ENCODE measurements around the gene HS3ST2.
"Not testable (repeated sequence)": the region's sequence is repeated elsewhere in the genome, so short reads cannot be mapped to it uniquely, and the experiment has no call there.

The HS3ST2 gene

DNA sequence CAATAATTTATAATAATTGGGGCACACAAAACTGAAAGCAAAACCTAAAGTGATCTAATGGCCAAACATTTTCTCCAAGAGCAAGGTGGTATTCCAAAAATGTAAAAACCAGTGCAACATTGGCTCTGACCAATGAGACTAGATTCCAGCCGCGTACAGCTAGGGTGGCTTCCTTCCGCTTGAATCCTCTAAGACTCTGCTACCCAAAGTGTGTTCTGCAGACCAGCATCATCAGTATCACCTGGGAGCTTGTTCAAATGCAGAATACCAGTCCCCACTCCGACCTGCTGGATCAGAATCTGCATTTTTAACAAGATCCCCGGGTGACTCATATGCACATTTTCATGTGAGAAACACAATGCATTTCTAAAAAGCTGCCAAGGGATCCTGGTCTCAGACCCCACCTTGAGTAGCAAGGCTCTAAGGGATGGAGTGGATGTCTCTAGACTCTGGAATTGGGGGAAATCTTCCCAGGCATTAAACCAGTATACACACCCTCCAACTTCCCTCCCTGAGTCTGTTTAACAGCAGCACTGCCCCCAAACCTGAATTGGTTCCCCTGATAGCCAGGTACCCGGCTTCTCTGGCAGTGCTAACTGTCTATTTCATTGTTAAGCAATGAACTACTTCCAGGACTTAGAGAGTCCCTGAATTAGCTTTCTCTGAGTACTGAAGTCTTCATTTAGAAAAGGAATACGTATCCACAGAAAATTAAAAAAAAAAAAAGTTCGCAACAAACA lies 118.2 kb downstream of the HS3ST2 start:
- no peak for DNase-seq (ENCODE audit: low read depth in 2 of 2)

GRCh38 chr16:22933173-22933572 lies 119.2 kb downstream of the HS3ST2 start:
- no peak for DNase-seq (ENCODE audit: low read depth in 2 of 2)

GRCh38 chr16:22934786-22935185 lies 120.8 kb downstream of the HS3ST2 start:
- no peak for DNase-seq (ENCODE audit: low read depth in 2 of 2)

- DNase-seq (ENCODE audit: low read depth in 2 of 2) = no peak
Measured at GRCh38 chr16:22937169-22937568, 123.2 kb downstream of the HS3ST2 start.

DNA sequence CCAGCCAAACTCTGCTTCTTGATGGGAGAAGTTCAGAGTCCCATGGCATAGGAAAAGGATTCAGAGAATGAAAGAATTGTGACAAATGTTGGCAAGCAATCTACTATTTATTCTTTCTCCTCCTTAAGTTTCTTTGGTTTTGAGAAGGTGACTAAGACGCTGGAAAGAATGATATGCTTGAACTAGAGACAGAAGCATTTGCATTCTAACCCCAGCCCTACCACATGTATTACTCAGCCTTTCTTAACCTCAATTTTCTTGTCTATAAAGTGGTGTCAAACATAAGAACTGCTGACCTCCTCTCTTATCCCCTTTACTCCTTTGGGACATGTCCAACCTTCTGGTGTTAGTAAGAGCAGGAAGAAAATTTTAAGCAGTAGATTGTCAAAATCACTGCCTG lies 124.7 kb downstream of the HS3ST2 start:
- DNase-seq (ENCODE audit: low read depth in 2 of 2) = no peak

- not testable (repeated sequence) for DNase-seq (ENCODE audit: low read depth in 2 of 2)
Measured at GRCh38 chr16:22939744-22940363, 125.9 kb downstream of the HS3ST2 start.

DNA sequence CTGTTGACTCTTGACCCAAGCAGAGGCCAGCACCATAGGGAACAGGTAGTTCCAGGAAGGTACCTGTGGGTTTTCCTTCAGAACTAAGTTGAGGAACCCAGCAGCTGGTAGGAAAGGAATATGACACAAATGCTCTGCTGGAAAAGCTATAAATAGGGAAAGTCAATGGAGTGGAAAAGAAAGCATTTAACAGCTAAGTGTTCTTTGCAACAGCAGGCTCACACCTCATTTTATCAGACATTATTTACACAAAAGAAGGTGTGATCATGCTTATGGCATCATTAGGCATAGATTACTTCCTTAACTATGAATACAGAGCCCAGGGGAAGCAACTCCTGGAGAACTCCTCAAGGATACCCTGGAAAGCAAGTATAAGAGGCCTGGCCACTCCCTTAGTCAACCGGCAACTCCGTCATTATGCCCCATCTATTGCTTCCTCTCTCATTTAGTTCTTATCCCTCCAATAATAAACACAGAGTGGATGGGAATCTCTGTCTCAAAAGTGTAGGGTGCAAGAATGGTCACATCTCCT lies 128.1 kb downstream of the HS3ST2 start:
- DNase-seq (ENCODE audit: low read depth in 2 of 2) = no peak

GRCh38 chr16:22942811-22943210 lies 128.8 kb downstream of the HS3ST2 start:
- DNase-seq (ENCODE audit: low read depth in 2 of 2) = no peak

DNA sequence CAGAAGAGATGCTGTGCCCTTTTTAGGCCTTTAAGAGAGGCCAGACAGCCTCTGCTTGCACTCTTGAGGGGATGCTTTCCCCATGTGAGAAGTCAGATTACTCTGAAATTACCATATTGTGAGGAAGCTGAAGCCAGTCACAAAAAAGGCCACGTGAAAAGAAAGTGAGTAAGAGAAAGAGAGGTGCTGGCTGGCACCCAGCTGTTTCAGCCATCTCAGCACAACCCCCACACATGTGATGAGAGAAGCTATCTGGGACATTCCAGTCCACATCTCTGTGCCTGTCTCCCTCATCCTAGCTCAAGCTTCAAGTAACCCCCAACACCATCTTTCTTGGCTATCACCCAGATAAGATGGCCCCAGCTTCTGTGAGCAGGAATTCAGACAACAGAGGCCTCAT lies 131.4 kb downstream of the HS3ST2 start:
- DNase-seq (ENCODE audit: low read depth in 2 of 2) = no peak

DNA sequence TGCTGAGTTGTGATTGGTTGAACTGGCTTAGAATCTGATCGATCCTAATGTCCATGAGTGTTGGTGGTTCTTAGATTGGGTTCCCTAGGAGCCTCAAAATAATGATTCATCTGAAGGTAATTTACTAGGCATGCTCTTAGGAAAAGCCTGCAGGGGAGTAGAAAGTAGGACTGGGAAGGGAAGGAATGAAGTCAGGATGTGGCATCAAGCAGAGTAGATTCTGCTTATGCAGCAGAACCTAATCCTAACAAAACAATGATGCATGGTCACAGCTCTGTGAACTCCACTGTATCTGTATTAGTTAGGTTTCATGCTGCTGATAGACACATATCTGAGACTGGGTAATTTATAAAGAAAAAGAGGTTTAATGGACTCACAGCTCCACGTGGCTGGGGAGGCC lies 132.5 kb downstream of the HS3ST2 start:
- no peak for DNase-seq (ENCODE audit: low read depth in 2 of 2)

DNA sequence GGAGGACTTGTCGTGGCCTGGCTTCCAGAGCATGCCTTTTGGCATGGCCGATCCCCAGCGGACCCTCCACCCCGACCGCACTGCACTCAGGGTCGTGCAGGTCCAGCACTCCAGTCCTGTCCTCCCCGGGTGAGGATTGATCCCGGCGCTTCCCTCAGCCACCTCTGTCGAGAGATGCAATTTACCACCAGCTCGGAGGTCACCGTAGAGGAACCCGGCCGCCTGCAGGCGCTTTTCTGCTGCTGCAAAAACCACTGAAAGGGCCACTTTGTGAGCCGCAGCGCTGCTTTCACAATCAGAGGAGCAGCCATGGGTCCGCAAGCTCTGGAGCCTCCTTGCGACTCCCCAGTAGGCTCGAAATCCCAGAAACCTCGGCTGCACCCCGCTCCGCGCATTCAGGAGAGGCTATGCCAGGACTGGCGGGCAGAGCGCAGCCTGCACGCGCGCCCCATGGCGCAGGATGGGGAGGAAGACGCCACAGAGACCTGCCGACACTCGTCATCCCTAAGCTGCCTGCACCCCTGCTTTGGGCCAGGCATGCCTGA lies 134.2 kb downstream of the HS3ST2 start:
- DNase-seq (ENCODE audit: low read depth in 2 of 2) = no peak

- peak; percentile 13 to 15 for DNase-seq (ENCODE audit: low read depth in 2 of 2)
Measured at GRCh38 chr16:22948603-22949368, 134.8 kb downstream of the HS3ST2 start.

DNA sequence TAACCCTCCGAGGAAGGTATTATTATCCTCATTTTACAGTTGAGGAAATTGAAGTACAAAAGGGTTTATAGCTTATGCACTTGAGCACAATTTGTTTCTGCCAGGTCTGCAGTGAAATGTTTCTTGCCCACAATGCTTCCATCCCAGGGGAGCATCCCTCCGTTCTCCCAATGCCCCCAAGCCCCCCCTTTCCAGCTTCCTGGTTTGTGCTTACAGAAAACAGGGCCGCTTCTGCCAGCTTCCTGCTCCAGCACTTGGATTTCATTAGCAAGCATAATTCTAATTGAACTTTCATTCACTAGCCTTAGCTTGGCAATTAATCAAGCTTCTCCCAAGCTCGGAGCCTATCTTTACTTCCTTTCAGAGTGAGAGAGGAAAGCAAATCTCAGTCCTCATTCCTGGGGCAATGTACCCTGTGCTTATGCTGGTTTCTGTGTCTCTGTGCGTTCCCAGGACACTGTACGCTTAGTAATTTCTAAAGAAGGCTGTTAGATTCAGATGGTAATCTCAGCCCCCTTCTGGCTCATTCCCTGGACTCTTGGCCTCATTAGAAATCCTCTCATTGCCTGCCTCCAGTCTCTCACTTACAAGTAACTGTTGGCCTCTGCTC lies 141.6 kb downstream of the HS3ST2 start:
- no peak for DNase-seq (ENCODE audit: low read depth in 2 of 2)

DNA sequence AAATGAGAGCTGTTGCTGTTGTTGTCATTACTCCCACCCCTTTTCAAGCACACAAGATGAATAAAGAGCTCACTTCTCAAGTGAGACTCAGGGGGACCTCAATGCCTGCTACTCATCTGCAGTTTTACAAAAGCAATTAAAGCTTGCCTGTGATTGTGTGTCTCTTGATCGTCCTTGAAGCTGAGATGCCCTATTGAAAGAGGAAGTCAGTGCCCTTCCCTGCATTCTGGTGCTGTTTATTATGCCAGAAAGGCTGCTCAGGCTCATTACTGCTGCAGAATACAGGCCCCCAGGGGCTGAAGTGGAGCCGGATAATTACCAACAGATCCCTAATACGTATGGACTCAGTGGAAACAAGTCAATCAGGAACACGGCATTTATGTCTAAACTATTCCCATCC lies 147.2 kb downstream of the HS3ST2 start:
- no peak for DNase-seq (ENCODE audit: low read depth in 2 of 2)

- DNase-seq (ENCODE audit: low read depth in 2 of 2) = no peak
Measured at GRCh38 chr16:22962905-22963304, 148.9 kb downstream of the HS3ST2 start.

Measured in fibroblast of skin of left quadriceps (primary cell).